NCI-H1048 (cell line): ENCODE data around the gene L3MBTL4.
A peak's percentile ranks its signal among the peaks of the same experiment; 100 is the strongest.

Source experiments
- DNase-seq: peaks from one replicate; lab custom pipeline; 2025; lab: John Stamatoyannopoulos, UW

The L3MBTL4 gene

GRCh38 chr18:5984245-5984644 lies 430.5 kb downstream of the L3MBTL4 start:
- DNase-seq: no peak

- no peak for DNase-seq
Observed at GRCh38 chr18:5983488-5983887, 431.2 kb downstream of the L3MBTL4 start.

- no peak for DNase-seq
Observed at GRCh38 chr18:5982332-5982731, 432.4 kb downstream of the L3MBTL4 start.

GRCh38 chr18:5980721-5981120 lies 434.0 kb downstream of the L3MBTL4 start:
- DNase-seq: no peak

GRCh38 chr18:5979971-5980457 lies 434.7 kb downstream of the L3MBTL4 start:
- no peak for DNase-seq

GRCh38 chr18:5979176-5979888 lies 435.4 kb downstream of the L3MBTL4 start:
- DNase-seq: no peak

GRCh38 chr18:5977022-5977421 lies 437.7 kb downstream of the L3MBTL4 start:
- DNase-seq: no peak

- no peak for DNase-seq
Observed at GRCh38 chr18:5975111-5976002, 439.4 kb downstream of the L3MBTL4 start.

- DNase-seq: no peak
Observed at GRCh38 chr18:5974696-5975095, 440.0 kb downstream of the L3MBTL4 start.

GRCh38 chr18:5973099-5973498 lies 441.6 kb downstream of the L3MBTL4 start:
- no peak for DNase-seq

- no peak for DNase-seq
Observed at GRCh38 chr18:5972298-5972697, 442.4 kb downstream of the L3MBTL4 start.

- DNase-seq: no peak
Observed at GRCh38 chr18:5969989-5970403, 444.7 kb downstream of the L3MBTL4 start.

- DNase-seq: peak; percentile 11
Observed at GRCh38 chr18:5969355-5969988, 445.2 kb downstream of the L3MBTL4 start.

- DNase-seq: no peak
Observed at GRCh38 chr18:5967666-5968065, 447.0 kb downstream of the L3MBTL4 start.

- DNase-seq: no peak
Observed at GRCh38 chr18:5967007-5967406, 447.7 kb downstream of the L3MBTL4 start.

- no peak for DNase-seq
Observed at GRCh38 chr18:5966514-5966913, 448.2 kb downstream of the L3MBTL4 start.

GRCh38 chr18:5964996-5965395 lies 449.7 kb downstream of the L3MBTL4 start:
- DNase-seq: no peak

- DNase-seq: no peak
Observed at GRCh38 chr18:5964596-5964995, 450.1 kb downstream of the L3MBTL4 start.

- DNase-seq: no peak
Observed at GRCh38 chr18:5964108-5964507, 450.6 kb downstream of the L3MBTL4 start.

- no peak for DNase-seq
Observed at GRCh38 chr18:5963267-5963666, 451.4 kb downstream of the L3MBTL4 start.

GRCh38 chr18:5962362-5962761 lies 452.3 kb downstream of the L3MBTL4 start:
- DNase-seq: no peak

GRCh38 chr18:5961828-5962150 lies 452.9 kb downstream of the L3MBTL4 start:
- no peak for DNase-seq
